ENCODE results near the gene SWSAP1.
"Not testable (repeated sequence)": the region's sequence is repeated elsewhere in the genome, so short reads cannot be mapped to it uniquely, and the experiment has no call there.

The SWSAP1 gene, protein sequence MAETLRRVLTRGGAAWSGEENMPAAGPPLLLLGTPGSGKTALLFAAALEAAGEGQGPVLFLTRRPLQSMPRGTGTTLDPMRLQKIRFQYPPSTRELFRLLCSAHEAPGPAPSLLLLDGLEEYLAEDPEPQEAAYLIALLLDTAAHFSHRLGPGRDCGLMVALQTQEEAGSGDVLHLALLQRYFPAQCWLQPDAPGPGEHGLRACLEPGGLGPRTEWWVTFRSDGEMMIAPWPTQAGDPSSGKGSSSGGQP

DNA sequence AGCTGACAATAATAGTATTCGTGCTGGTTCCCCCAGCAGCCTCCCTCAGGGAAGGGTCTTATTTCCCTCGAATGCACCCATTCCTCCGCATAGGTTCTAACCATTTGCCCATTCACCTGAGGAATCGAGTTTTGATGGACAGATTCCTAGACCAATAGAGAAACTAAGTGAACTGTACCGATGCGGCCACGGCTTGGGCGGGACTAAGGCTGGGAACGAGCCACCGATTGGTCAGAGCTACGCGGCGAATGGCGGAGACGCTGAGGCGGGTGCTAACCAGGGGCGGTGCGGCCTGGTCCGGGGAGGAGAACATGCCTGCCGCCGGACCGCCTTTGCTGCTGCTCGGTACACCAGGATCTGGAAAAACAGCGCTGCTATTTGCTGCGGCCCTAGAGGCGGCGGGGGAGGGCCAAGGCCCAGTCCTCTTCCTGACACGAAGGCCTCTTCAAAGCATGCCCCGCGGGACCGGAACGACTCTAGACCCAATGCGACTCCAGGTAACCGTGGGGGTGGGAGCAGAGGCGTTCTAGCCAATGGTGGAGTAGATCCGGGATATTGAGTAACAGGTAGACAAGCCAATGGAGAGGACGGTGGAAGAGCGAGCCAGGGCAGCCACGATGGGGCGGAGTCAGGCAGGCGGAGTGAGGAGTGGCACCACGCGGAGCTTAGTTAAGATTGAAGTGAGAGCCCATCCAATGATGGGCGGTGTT lies at the start of gene SWSAP1:
SWSAP1 (plus strand) TSS at position 234 of the 710 bp plus-strand sequence; CDS start at position 249, 15 bp downstream.
- peak; percentile 99 for DNase-seq

DNA sequence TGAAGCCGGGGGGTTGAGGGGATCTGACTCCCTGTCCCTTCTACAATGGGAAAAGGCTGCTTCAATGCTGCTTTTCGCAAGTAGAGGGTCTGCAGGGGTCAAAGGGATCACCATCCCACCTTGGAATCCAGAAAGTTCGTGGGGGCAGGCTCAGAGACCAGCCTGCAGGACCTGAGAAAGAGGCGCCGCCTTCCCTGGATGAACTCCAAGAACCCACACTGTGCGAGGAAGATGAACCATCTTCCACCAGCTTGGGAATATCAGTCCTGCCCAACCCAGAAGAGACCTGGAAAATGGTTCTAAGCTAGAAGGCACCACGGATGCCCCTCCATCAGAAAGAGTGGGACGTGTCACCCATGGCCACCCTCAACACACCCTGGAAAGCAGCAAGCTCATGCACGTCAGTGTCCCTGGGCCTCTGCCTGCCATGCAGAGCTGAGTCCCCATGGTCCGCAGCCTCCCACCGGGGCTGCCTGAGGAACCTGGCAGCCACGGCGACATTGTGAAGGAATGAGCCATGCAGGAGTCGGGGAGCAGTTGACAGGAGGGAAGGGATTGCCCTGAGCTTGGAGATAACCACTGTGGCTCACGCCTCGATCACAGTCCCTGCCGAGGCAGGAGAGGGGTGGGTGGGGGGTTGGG lies 49.6 kb upstream of the SWSAP1 start:
- no peak for DNase-seq

- no peak for DNase-seq
These were observed 48.9 kb upstream of the SWSAP1 start for GRCh38 chr19:11325544-11325943.

DNA sequence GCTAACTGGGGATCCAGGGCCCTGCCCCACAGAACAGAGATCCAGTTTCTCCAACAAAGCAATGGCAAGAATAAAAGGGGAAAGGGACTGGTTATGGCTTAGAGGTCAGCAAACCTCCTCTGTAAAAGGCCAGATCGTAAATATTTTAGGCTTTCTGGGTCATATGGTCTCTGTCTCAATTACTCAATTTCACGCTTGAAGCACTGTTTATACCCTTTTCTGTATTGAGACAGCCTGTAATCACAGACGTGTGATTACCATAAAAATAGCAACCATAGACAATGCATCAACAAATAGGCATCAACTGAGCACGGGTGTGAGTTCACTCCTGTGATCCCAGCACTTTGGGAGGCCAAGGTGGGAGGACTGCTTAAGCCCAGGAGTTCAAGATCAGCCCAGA lies 44.3 kb upstream of the SWSAP1 start:
- no peak for DNase-seq

- no peak for DNase-seq
These were observed 43.0 kb upstream of the SWSAP1 start for GRCh38 chr19:11331502-11331901.

DNA sequence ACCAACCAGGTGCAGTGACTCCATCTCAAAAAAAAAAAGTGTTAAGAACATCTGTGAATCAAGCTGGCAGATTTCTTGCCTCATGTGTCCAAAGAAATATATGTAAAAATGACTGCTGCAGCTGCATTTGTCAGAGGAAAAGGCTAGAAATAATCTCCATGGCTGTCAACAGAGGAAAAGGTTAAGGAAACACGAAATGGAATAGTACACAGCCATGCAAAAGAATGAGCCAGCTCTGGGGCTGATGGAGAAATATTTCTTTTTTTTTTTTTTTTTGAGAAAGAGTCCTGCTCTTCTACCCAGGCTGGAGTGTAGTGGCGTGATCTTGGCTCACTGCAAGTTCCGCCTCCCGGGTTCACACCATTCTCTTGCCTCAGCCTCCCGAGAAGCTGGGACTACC lies 41.6 kb upstream of the SWSAP1 start:
- DNase-seq, result no peak

DNA sequence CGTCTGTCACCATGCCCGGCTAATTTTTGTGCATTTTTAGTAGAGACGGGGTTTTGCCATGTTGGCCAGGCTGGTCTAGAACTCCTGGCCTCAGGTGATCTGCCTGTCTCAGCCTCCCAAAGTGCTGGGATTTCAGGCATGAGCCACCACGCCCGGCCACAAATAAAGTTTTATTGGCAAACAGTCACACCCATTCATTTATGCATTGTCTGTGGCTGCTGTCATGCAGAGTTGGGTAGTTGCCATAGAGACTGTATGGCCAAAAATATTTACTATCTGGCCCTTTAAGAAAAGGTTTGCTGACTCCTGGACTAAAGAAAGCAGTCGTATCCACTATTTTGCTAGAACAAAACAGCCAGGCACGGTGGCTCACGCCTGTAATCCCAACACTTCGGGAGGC lies 40.6 kb upstream of the SWSAP1 start:
- DNase-seq, result not testable (repeated sequence)

GRCh38 chr19:11335449-11336146 lies 38.9 kb upstream of the SWSAP1 start:
- no peak for DNase-seq

- peak; percentile 4 for DNase-seq
These were observed 37.4 kb upstream of the SWSAP1 start for GRCh38 chr19:11337080-11337479.

DNA sequence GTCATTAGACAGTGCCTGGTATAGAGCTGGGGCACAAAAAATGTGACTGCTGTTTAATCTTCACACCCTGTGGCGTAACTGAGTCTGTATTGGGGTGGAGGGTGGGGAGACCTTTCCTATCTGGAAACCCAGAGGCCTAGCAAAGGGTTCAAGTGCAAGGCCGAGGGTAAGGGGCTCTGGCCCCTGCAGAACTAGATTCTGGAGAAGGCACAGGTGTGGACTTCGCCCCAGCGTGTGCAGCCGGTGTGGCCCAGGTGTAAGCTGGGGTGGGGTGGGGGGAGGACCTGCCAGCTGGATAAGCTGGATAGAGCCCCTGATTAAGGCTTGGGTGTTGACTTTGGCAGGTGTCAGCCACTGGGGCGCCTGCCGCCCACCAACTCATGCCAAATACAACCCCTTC lies 36.3 kb upstream of the SWSAP1 start:
- no peak for DNase-seq

GRCh38 chr19:11338569-11339253 lies 35.8 kb upstream of the SWSAP1 start:
- DNase-seq, result no peak

GRCh38 chr19:11339254-11340098 lies 35.0 kb upstream of the SWSAP1 start, which contains the start of gene RAB3D:
TSS of gene RAB3D (minus strand) at chr19:11339657. CDS start at chr19:11337399, 2,258 bp downstream.
- peak; percentile 72 for DNase-seq

GRCh38 chr19:11340099-11340467 lies 34.4 kb upstream of the SWSAP1 start:
- not testable (repeated sequence) for DNase-seq

GRCh38 chr19:11342429-11342828 lies 32.0 kb upstream of the SWSAP1 start:
- no peak for DNase-seq

GRCh38 chr19:11345122-11345803 lies 29.2 kb upstream of the SWSAP1 start:
- no peak for DNase-seq

- DNase-seq, result peak; percentile 95
These were observed 28.1 kb upstream of the SWSAP1 start, which contains the start of the genes CCDC159 and TMEM205 for GRCh38 chr19:11346104-11346940. TSS of gene CCDC159 (plus strand) at chr19:11346519. CDS start at chr19:11346607, 88 bp downstream. TSS of gene TMEM205 (minus strand) at chr19:11346268. CDS start at chr19:11345619, 649 bp downstream.

- no peak for DNase-seq
These were observed 26.9 kb upstream of the SWSAP1 start for GRCh38 chr19:11347546-11348039.

DNA sequence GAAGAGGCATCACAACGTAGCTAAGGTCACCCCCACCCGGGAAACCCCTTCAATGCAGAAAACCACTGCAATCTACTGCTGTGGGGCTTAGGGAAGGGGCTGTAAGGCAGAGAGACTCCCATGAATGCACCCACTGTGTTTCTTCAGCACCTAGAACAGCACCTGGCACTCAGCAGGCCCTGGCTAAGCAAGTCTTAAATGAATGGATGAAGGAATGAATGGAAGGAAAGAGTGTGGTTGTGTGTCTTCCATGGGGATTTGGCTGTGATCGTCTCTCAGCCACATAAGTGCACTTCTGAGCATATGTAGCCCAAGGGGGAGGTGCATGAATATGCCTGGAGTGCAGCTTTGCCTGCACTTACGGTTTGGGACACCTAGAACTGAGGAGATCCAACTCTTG lies 25.3 kb upstream of the SWSAP1 start:
- DNase-seq, result no peak

DNA sequence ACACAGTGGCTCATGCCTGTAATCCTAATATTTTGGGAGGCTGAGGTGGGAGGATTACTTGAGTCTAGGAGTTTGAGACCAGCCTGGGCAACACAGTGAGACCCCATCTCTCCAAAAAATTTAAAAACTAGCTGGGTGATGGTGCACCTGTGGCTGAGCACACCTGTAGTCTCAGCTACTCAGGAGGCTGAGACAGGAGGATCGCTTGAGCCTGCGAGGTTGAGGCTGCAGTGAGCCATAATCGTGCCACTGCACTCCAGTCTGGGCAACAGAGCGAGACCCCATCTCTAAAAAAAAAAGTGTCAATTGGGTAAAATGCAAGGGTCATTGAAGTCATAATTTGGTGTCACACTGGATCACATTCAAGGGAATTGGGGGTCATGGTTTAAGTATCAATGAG lies 20.4 kb upstream of the SWSAP1 start:
- DNase-seq, result not testable (repeated sequence)

Data from GDM1 (cell line).